Measurements from ENCODE around the gene OR51D1. TPM values are rescaled to one million over a fixed set of nuclear protein-coding genes. Genes with fewer than 3 reads are reported as not detected.
A peak's percentile ranks its signal among the peaks of the same experiment; 100 is the strongest.

OR51D1 gene, protein sequence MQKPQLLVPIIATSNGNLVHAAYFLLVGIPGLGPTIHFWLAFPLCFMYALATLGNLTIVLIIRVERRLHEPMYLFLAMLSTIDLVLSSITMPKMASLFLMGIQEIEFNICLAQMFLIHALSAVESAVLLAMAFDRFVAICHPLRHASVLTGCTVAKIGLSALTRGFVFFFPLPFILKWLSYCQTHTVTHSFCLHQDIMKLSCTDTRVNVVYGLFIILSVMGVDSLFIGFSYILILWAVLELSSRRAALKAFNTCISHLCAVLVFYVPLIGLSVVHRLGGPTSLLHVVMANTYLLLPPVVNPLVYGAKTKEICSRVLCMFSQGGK
- not detected for total RNA-seq
- long read RNA-seq: 0 reads

DNA sequence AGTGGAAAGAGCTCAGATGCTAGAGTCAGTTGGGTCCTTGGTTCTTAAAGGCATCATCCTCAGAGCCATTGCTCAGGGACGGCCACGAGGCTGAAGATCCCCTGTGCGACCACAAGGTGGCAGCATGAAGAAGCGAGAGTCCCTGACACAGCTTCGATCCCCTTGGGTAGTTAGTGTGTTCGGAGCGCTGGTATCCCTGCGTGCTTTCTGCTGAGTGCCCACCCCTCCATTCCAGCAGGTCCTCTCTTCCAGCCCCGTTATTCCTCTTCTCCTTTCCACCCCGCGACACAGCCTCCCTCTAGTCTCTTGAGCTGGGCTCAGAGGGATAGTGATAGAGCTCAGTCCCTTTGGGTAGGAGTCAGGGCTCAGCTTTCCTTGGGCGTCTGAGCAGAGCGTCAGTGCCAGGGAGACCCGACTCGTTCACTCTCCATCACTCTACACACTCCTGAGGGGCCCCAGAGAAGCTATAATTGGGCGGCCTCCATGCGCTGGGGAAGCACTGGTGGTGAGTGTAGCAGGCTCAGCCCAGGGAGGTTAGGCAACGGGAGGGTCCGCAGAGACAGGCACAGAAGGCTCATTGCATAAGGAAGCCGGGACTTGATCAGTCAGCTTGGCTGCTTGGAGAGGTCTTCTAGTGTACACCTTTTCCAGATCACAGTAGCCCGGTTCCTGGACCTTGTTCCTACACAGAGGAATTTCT, at the start of gene OR51D1:
Gene OR51D1 (plus strand): TSS at position 516 of the 700 bp plus-strand sequence. CDS start 2,314 bp downstream, outside the sequence.
- ATAC-seq (peak; percentile 94), DNase-seq (peak; percentile 79)
- intact Hi-C loops (cut with DNase I): no loop called here
- Histone ChIP-seq H3K4me3 (no peak within 1 kb of the TSS), H3K36me3 (no peaks in the 10 kb centered on the region), H3K27me3 (no peaks in the 10 kb centered on the region), H3K9me3 (no peaks in the 10 kb centered on the region), H3K4me1 (no peaks in the 10 kb centered on the region), H3K27ac (no peak within 1 kb of the TSS)
- TF ChIP-seq, protein P1, sequence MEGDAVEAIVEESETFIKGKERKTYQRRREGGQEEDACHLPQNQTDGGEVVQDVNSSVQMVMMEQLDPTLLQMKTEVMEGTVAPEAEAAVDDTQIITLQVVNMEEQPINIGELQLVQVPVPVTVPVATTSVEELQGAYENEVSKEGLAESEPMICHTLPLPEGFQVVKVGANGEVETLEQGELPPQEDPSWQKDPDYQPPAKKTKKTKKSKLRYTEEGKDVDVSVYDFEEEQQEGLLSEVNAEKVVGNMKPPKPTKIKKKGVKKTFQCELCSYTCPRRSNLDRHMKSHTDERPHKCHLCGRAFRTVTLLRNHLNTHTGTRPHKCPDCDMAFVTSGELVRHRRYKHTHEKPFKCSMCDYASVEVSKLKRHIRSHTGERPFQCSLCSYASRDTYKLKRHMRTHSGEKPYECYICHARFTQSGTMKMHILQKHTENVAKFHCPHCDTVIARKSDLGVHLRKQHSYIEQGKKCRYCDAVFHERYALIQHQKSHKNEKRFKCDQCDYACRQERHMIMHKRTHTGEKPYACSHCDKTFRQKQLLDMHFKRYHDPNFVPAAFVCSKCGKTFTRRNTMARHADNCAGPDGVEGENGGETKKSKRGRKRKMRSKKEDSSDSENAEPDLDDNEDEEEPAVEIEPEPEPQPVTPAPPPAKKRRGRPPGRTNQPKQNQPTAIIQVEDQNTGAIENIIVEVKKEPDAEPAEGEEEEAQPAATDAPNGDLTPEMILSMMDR (IDR thresholded peaks at IDR 0.05): peak; percentile 89

DNA sequence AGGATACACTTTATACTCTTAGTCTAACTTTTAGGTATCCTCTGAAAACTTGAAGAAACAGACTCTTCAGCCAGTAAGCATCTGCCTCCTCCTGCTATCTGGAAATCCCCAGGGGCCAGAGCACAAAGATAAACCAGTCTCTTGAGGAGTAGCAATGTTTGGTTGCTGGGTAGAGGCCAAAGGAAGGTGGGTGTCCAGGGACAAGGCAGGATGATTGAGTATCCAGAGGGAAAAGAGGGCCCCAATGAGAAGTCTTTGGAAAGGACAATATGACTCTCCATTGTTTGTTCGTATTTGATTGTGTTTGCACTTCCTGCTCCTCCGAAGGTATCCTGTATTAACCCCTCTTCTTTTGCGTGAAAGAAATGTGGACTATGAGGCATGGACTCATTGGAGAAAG, 48.3 kb upstream of the OR51D1 start:
- ATAC-seq: no peak
- TF ChIP-seq, protein P1 (IDR thresholded peaks at IDR 0.05): no peak

DNA sequence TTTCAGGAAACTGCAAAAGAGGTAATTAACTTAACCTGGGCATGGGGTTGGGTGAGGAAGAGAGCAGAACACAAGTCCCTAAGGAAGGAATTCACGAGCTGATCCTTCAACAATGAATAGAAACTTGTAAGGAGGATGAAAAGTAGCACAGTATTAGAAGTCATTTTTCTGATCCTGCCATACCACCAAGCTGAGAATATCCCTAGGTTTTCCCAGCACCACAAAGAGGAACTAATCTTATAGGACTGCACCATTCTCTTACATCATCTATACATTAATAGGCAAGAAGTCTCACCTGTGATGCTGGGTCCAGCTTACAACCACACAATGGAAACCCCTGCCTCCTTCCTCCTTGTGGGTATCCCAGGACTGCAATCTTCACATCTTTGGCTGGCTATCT, 43.5 kb upstream of the OR51D1 start, which contains the start of gene OR52I1:
Gene OR52I1 (plus strand): TSS at position 301 of the 400 bp plus-strand sequence. CDS start 0 bp downstream, at position 301.
- Histone ChIP-seq H3K4me3 (no peak within 1 kb of the TSS), H3K36me3 (peaks cover 7% of the 10 kb centered on the region), H3K27ac (no peak within 1 kb of the TSS), H3K27me3 (no peaks in the 10 kb centered on the region), H3K9me3 (no peaks in the 10 kb centered on the region), H3K4me1 (no peaks in the 10 kb centered on the region)
- no peak for ATAC-seq
- no peak for DNase-seq
- TF ChIP-seq, protein P1 (IDR thresholded peaks at IDR 0.05): no peak
- intact Hi-C loops (cut with DNase I): no loop called here

More for the DNA sequence above, 48.3 kb upstream of the OR51D1 start:
- Histone ChIP-seq H3K36me3 (no peaks in the 10 kb centered on the region), H3K4me1 (no peaks in the 10 kb centered on the region), H3K27me3 (no peaks in the 10 kb centered on the region), H3K9me3 (no peaks in the 10 kb centered on the region), H3K27ac (no peak overlapping the region), H3K4me3 (no peak overlapping the region)
- no peak for DNase-seq
- intact Hi-C loops (cut with DNase I): no loop called here

DNA sequence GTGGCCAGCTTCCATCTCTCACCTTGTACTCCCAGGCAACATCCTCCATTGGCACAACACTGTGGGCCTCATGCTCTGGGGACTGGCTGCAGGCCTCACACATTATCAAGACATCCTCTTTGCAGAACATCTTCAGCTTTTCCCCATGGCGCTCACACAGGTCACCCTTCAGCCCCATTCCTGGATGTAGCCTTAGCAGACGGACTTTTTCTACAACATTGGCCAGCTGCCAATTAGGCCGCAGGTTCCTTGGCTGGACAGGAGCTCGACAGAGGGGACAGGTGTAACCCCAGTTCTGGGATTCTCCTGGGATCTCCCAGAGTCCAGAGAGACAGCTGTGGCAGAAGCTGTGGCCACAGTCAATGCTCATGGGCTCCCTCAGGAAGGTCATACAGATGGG, 32.2 kb upstream of the OR51D1 start:
- Histone ChIP-seq H3K9me3 (no peaks in the 10 kb centered on the region), H3K27me3 (no peaks in the 10 kb centered on the region), H3K27ac (no peak overlapping the region), H3K36me3 (peaks cover 51% of the 10 kb centered on the region), H3K4me3 (no peak overlapping the region), H3K4me1 (peaks cover 13% of the 10 kb centered on the region)
- TF ChIP-seq, protein P1 (IDR thresholded peaks at IDR 0.05): no peak
- intact Hi-C loops (cut with DNase I): no loop called here
- DNase-seq (no peak), ATAC-seq (no peak)

DNA sequence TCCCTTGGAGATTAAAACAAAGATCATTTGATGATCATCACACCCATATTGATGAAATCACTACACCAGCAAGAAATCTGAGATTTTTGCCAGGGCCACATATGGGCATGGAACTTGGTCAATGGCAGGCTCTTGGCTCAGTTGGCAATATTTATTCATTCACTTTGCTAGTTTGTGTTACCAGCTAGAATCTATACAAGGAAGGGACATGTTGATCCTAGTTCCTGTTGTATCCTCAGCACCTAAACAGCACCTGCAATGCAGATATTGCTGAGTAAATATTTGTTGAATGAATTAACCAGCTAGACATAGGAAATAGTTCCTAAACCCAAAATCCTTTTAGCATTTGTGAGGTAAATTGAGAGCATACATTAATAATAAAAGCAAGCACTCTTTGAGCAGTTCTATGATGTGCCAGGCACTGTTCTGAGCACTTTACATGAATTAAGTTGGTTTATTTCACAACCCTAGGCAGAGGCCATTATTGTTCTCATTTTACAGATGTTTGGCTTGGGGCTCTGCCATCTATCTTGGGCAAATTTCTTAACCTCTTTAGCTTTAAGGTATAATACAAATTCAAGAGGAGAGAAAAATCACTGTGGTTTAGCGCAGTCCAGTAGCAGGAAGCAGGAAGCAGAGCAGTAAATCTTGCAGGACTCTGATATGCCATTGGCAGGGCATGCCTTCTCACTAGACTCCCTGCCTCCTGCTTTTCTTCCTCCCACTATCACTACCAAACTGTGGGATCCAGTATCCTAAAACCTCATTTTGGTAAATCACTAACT, 30.9 kb upstream of the OR51D1 start:
- TF ChIP-seq, protein P1 (IDR thresholded peaks at IDR 0.05): no peak
- Histone ChIP-seq H3K27me3 (no peaks in the 10 kb centered on the region), H3K27ac (peak overlapping the region; percentile 92), H3K4me1 (peaks cover 13% of the 10 kb centered on the region), H3K36me3 (peaks cover 37% of the 10 kb centered on the region), H3K4me3 (peak overlapping the region; percentile 71), H3K9me3 (no peaks in the 10 kb centered on the region)
- ATAC-seq (peak; percentile 8), DNase-seq (no peak)
- intact Hi-C loops (cut with DNase I): no loop called here
